Smooth muscle cell (in vitro differentiated cells): ENCODE measurements around the gene HOXB3. TPM values are rescaled to one million over a fixed set of nuclear protein-coding genes. Genes with fewer than 3 reads are reported as not detected.
A peak's percentile ranks its signal among the peaks of the same experiment; 100 is the strongest.

Source experiments
- DNase-seq: peaks from one replicate; lab custom pipeline; 2025; ENCODE audit not compliant: unreplicated experiment; lab: John Stamatoyannopoulos, UW
- H2AFZ ChIP-seq: fragments of 200-600 bp; sonication (generic); 2 replicates; pipeline ENCODE4 v1.6.0; 2016; ENCODE audit warnings: antibody characterized with exemption, low read depth, mild to moderate bottlenecking
- H3F3A ChIP-seq: fragments of 200-600 bp; sonication (generic); 2 replicates; pipeline ENCODE4 v1.6.0; 2017; ENCODE audit warnings: antibody characterized with exemption, low read depth
- H3K27ac ChIP-seq: fragments of 200-600 bp; sonication (generic); 2 replicates; pipeline ENCODE4 v1.5.1; 2016; ENCODE audit warnings: low read depth, mild to moderate bottlenecking
- H3K27me3 ChIP-seq: fragments of 200-600 bp; sonication (generic); 2 replicates; pipeline ENCODE4 v1.6.1; 2016; ENCODE audit warnings: low read depth, mild to moderate bottlenecking
- H3K36me3 ChIP-seq: fragments of 200-600 bp; sonication (generic); 2 replicates; pipeline ENCODE4 v1.5.1; 2016; ENCODE audit warnings: low read depth
- H3K4me1 ChIP-seq: fragments of 200-600 bp; sonication (generic); 2 replicates; pipeline ENCODE4 v1.5.1; 2016; ENCODE audit warnings: low read depth
- H3K4me2 ChIP-seq: fragments of 200-600 bp; sonication (generic); 2 replicates; pipeline ENCODE4 v1.6.0; 2016; ENCODE audit warnings: mild to moderate bottlenecking
- H3K4me3 ChIP-seq: fragments of 200-600 bp; sonication (generic); 2 replicates; pipeline ENCODE4 v1.5.1; 2016; ENCODE audit warnings: mild to moderate bottlenecking
- H3K79me2 ChIP-seq: fragments of 200-600 bp; sonication (generic); 2 replicates; pipeline ENCODE4 v1.6.0; 2016; ENCODE audit warnings: low read depth, mild to moderate bottlenecking
- H3K9ac ChIP-seq: fragments of 200-600 bp; sonication (generic); 2 replicates; pipeline ENCODE4 v1.6.0; 2016; ENCODE audit warnings: low read depth
- H3K9me3 ChIP-seq: fragments of 200-600 bp; sonication (generic); replicated peaks from 2 replicates; pipeline ENCODE4 v1.5.1; 2016; ENCODE audit warnings: low read depth
- H4K20me1 ChIP-seq: fragments of 200-600 bp; sonication (generic); 2 replicates; pipeline ENCODE4 v1.6.0; 2016; ENCODE audit warnings: low read depth
- WGBS: methylation state at CpG from one replicate; pipeline ENCODE4 v1.1.7; 2016; ENCODE audit warnings: low lambda C conversion rate; 5-methylcytosine and 5-hydroxymethylcytosine counted together
- polyA plus RNA-seq: library from polyadenylated mRNA; unstranded; fragments of >200 nt; fragmentation: Nextera tagmentation; extraction: Ambion mirVana; gene quantifications from 2 replicates; pipeline ENCODE4 v1.2.1, GENCODE V29; 2016
- total RNA-seq: library from RNA; depleted of rRNA; stranded (reverse); fragments of >200 nt; gene quantifications from 2 replicates; pipeline ENCODE4 v1.2.3, GENCODE V29; 2014
- TF ChIP-seq, protein P1 (sequence below): fragments of 200-600 bp; sonication (generic); IDR thresholded peaks from 2 replicates; pipeline ENCODE4 v1.5.1; 2017; ENCODE audit warnings: borderline replicate concordance, mild to moderate bottlenecking, antibody characterized with exemption; ENCODE audit not compliant: insufficient read depth, poor library complexity, severe bottlenecking

Gene HOXB3
- total and polyA plus RNA-seq, 2 experiments from 2014 or later, result 2.8 to 5.1 TPM

DNA sequence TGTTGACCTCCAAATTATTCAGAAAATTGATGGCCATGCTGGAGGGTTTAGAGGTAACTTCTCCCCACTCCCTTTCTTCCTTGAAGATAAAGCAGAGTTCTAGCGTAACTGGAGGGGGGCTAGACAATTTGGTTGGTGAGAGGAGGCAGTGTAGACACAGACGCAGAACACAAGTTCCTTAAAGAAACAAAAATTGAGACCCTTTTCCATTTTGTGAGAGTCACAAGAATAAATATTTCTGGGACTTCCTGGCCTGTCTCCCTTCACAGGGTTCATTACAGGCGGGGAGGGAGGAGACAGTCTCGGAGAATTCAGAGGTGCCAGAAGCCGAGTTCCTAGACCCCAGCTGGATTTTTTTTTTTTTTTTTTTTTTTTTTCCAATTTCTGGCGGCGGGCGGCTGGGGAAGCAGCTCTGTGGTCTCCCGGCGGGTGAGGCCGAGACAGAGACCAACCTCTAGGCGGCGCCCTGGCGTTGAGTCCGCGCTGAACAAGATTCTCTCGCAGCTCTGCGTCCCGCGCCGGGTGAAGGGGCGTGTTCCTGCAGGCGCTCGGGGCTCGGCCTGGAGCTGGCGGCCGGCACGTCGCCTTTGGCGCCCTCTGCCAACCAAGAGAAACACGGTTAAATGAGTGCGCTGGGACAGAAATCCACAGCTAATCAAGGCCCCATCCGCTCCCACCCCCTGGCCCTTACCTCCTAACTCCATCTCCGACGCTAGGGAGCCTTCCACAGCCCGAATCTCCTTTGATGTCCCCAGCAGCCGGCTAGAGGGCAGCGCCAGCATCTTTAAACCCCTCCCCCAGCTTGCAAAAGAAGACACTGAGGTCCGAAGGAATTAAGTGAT, 46.4 kb upstream of the HOXB3 start:
- WGBS, result 11% methylated on average over 24 of the region's 39 CpGs
- peak overlapping the region; percentile 74 for H3K4me2 ChIP-seq
- no peaks in the 10 kb centered on the region for H3K36me3 ChIP-seq
- TF ChIP-seq, protein P1, sequence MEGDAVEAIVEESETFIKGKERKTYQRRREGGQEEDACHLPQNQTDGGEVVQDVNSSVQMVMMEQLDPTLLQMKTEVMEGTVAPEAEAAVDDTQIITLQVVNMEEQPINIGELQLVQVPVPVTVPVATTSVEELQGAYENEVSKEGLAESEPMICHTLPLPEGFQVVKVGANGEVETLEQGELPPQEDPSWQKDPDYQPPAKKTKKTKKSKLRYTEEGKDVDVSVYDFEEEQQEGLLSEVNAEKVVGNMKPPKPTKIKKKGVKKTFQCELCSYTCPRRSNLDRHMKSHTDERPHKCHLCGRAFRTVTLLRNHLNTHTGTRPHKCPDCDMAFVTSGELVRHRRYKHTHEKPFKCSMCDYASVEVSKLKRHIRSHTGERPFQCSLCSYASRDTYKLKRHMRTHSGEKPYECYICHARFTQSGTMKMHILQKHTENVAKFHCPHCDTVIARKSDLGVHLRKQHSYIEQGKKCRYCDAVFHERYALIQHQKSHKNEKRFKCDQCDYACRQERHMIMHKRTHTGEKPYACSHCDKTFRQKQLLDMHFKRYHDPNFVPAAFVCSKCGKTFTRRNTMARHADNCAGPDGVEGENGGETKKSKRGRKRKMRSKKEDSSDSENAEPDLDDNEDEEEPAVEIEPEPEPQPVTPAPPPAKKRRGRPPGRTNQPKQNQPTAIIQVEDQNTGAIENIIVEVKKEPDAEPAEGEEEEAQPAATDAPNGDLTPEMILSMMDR, result peak; percentile 68
- H3K9ac ChIP-seq, result peak overlapping the region; percentile 59
- peak; percentile 81 for DNase-seq
- no peaks in the 10 kb centered on the region for H3K4me1 ChIP-seq
- H3K79me2 ChIP-seq, result peaks cover 42% of the 10 kb centered on the region
- H3F3A ChIP-seq, result peaks cover 41% of the 10 kb centered on the region
- no peak overlapping the region for H2AFZ ChIP-seq
- H4K20me1 ChIP-seq, result peaks cover 23% of the 10 kb centered on the region
- peaks cover 25% of the 10 kb centered on the region for H3K27me3 ChIP-seq
- H3K9me3 ChIP-seq, result no peaks in the 10 kb centered on the region
- peak overlapping the region; percentile 95 for H3K27ac ChIP-seq
- no peak overlapping the region for H3K4me3 ChIP-seq

DNA sequence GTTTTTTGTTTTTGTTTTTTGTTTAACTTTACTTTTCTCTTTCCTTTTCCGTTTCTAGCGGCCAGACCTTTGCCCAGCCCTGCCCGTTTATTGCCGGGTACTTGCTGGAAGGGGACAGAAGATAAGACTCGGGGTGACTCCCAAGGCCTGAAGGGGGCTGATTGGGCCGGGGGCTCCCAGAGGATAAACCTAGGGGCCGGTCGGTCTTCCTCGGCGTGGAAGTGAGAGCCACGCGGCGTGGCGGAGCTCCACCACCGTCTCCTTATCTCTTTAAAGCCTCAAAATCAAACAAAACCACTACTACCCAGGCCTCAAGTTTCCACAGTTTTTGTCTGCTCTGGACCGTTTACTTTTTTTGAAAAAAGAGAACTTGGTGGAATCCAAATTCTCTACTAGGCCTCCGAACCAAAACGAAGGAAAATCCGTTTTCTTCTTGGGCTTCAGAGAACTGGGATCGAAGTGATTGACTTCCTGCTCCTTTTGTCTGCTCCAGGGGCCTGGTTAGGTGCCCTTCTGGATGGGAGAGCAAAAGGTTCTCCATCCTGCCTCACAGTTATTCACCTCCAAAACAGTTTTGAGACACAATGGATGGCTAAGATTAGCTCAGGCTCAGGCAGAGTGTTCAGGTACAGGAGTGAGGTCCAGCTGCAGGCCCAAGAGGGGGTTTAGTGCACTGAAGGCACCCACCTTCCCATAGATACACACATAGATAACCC, 44.6 kb upstream of the HOXB3 start:
- H3K27ac ChIP-seq, result peak overlapping the region; percentile 3
- peaks cover 28% of the 10 kb centered on the region for H4K20me1 ChIP-seq
- 72% methylated on average over 20 of the region's 20 CpGs for WGBS
- peaks cover 41% of the 10 kb centered on the region for H3K27me3 ChIP-seq
- H2AFZ ChIP-seq, result no peak overlapping the region
- H3K4me2 ChIP-seq, result peak overlapping the region; percentile 84
- TF ChIP-seq, protein P1, result no peak
- DNase-seq, result no peak
- H3K9me3 ChIP-seq, result no peaks in the 10 kb centered on the region
- peaks cover 34% of the 10 kb centered on the region for H3F3A ChIP-seq
- H3K36me3 ChIP-seq, result no peaks in the 10 kb centered on the region
- H3K9ac ChIP-seq, result no peak overlapping the region
- H3K4me3 ChIP-seq, result no peak overlapping the region
- H3K79me2 ChIP-seq, result peaks cover 25% of the 10 kb centered on the region
- H3K4me1 ChIP-seq, result no peaks in the 10 kb centered on the region

DNA sequence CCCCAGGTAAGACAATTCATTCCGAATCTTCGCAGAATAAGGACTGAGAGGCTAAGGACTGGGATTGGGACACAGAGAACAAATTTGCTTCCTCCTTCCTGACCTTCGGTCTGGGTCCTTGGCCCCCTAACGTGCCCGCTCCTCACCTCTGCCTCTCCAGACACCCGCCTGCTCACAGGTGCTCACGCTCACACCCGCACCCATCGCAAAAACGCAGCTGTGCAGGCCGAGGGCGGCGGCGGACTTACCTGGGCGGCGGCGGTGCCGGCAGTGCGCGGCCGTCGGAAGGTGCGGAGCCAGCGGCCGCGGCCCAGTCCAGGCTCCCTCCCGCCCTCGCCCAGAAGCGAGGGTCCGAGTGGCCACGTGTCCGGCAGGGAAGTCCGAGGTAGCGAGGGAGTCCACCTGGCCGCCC, 43.2 kb upstream of the HOXB3 start:
- Histone ChIP-seq H2AFZ (no peak overlapping the region), H3K4me3 (peak overlapping the region; percentile 38), H3K4me2 (peak overlapping the region; percentile 84), H3K36me3 (no peaks in the 10 kb centered on the region), H3K79me2 (peaks cover 13% of the 10 kb centered on the region), H3K9me3 (no peaks in the 10 kb centered on the region), H3K27ac (no peak overlapping the region), H3F3A (peaks cover 30% of the 10 kb centered on the region), H3K27me3 (peaks cover 55% of the 10 kb centered on the region), H4K20me1 (peaks cover 28% of the 10 kb centered on the region), H3K9ac (no peak overlapping the region), H3K4me1 (no peaks in the 10 kb centered on the region)
- DNase-seq, result no peak
- 45% methylated on average over 35 of the region's 35 CpGs for WGBS
- TF ChIP-seq, protein P1, result no peak
